Measurements from ENCODE around the gene CYP3A7.

DNA sequence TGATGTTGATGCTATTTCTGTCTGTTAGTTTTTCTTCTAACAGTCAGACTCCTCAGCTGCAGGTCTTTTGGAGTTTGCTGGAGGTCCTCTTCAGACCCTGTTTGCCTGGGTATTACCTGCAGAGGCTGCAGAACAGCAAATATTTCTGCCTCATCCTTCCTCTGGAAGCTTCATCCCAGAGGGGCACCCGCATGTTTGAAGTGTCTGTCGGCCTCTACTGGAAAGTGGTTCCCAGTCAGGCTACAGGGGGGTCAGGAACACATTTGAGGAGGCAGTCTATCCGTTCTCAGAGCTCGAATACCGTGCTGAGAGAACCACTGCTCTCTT lies 41.9 kb downstream of the CYP3A7 start:
- TF ChIP-seq POLR2A (IDR thresholded peaks at IDR 0.05; ENCODE audit: low read depth, low read length): no peak
- TF ChIP-seq TAF1 (IDR thresholded peaks at IDR 0.05; ENCODE audit: borderline replicate concordance, low read depth, low read length): no peak
- TF ChIP-seq POLR2AphosphoS5 (IDR thresholded peaks at IDR 0.05; ENCODE audit: low read depth, low read length): no peak

All from GM12892 (cell line).